GM12878 (cell line): ENCODE data around the gene MSRB1. TPM values are rescaled to one million over a fixed set of nuclear protein-coding genes. Genes with fewer than 3 reads are reported as not detected.

Source experiments
- FOS ChIP-seq: IDR thresholded peaks from 3 replicates; pipeline ENCODE4 v1.6.1; 2011; ENCODE audit warnings: borderline replicate concordance; ENCODE audit not compliant: insufficient read length; ENCODE audit errors: extremely low read depth
- GABPA ChIP-seq: IDR thresholded peaks from 2 replicates; pipeline ENCODE4 v1.6.1; 2014; ENCODE audit warnings: antibody characterized with exemption, low read depth, mild to moderate bottlenecking, inconsistent platforms
- HDAC6 ChIP-seq: fragments of 200-600 bp; sonication (generic); IDR thresholded peaks from one replicate; pipeline ENCODE4 v1.8.0; 2017; ENCODE audit warnings: antibody characterized with exemption; ENCODE audit not compliant: unreplicated experiment
- JUND ChIP-seq: IDR thresholded peaks from 2 replicates; pipeline ENCODE4 v1.6.1; 2012; ENCODE audit warnings: low read depth, mild to moderate bottlenecking, low read length, improper control_type of control experiment, moderate library complexity
- MTA2 ChIP-seq: fragments of 450-650 bp; IDR thresholded peaks from 2 replicates; pipeline ENCODE4 v1.6.1; 2016; ENCODE audit warnings: low read depth, mild to moderate bottlenecking, moderate library complexity
- MYB ChIP-seq: fragments of 150-350 bp; IDR thresholded peaks from 2 replicates; pipeline ENCODE4 v1.6.1; 2014; ENCODE audit warnings: mild to moderate bottlenecking, low read depth, low read length, borderline replicate concordance
- NR2C2 ChIP-seq: IDR thresholded peaks from 2 replicates; pipeline ENCODE4 v1.6.1; 2011; ENCODE audit warnings: borderline replicate concordance, low read depth; ENCODE audit not compliant: control insufficient read depth, insufficient read length
- PBX3 ChIP-seq: IDR thresholded peaks from 2 replicates; pipeline ENCODE4 v1.6.1; 2011; ENCODE audit warnings: mild to moderate bottlenecking, low read depth, low read length, moderate library complexity; ENCODE audit not compliant: insufficient replicate concordance
- PKNOX1 ChIP-seq: fragments of 450-650 bp; IDR thresholded peaks from 2 replicates; pipeline ENCODE4 v1.6.1; 2016; ENCODE audit warnings: mild to moderate bottlenecking
- PML ChIP-seq: IDR thresholded peaks from 2 replicates; pipeline ENCODE4 v1.6.1; 2012; ENCODE audit warnings: low read length, inconsistent platforms
- RELA ChIP-seq: fragments of 450-650 bp; IDR thresholded peaks from 2 replicates; pipeline ENCODE4 v1.8.0; 2014; ENCODE audit warnings: borderline replicate concordance; ENCODE audit not compliant: partially characterized antibody
- SP1 ChIP-seq: IDR thresholded peaks from one replicate; pipeline ENCODE4 v1.6.1; 2011; ENCODE audit warnings: low read depth, low read length
- SRF ChIP-seq, 2 experiments: IDR thresholded peaks; 2 replicates each; pipeline ENCODE4 v1.6.1; 2011; ENCODE audit warnings: low read depth in 2 of 2, low read length in 2 of 2, mild to moderate bottlenecking in 1 of 2, moderate library complexity in 1 of 2
- STAT3 ChIP-seq: IDR thresholded peaks from 2 replicates; pipeline ENCODE4 v1.6.1; 2011; ENCODE audit warnings: low read depth, low read length, improper control_type of control experiment
- ZBTB11 ChIP-seq: fragments of 450-650 bp; formaldehyde crosslinking; IDR thresholded peaks from 2 replicates; pipeline ENCODE4 v1.5.0; 2022; ENCODE audit warnings: mild to moderate bottlenecking, missing genetic modification characterization
- ZBTB4 ChIP-seq: fragments of 450-650 bp; formaldehyde crosslinking; IDR thresholded peaks from 2 replicates; pipeline ENCODE4 v1.4.0; 2022; ENCODE audit warnings: mild to moderate bottlenecking, moderate library complexity
- ZNF622 ChIP-seq: fragments of 450-650 bp; IDR thresholded peaks from 2 replicates; pipeline ENCODE4 v1.6.1; 2017; ENCODE audit warnings: mild to moderate bottlenecking, inconsistent platforms
- polyA plus RNA-seq, 11 experiments: library from polyadenylated mRNA; depleted of rRNA in 4 of 11; unstranded in 6 of 11; stranded (reverse) in 5 of 11; fragments of >200 nt; fragmentation: Nextera tagmentation in 4 of 11; fragmentation: Illumina TruSeq in 1 of 11; extraction: Ambion mirVana in 4 of 11; extraction: Trizol in 1 of 11; gene quantifications; 1 replicate in 1 of 11; 2 replicates in 10 of 11; pipeline versions ENCODE4 v1.2.1 to v1.2.3, GENCODE V29; 2011 to 2016; ENCODE audit warnings: inconsistent platforms in 2 of 11, missing spikeins in 2 of 11, low read depth in 1 of 11
- total RNA-seq, 4 experiments: library from RNA; depleted of rRNA in 3 of 4; stranded (reverse); fragments of >200 nt in 3 of 4; fragmentation: Illumina TruSeq in 1 of 4; extraction: Trizol in 1 of 4; gene quantifications; 2 replicates each; pipeline versions ENCODE4 v1.2.1 to v1.2.3, GENCODE V29; 2013 to 2021
- TF ChIP-seq, protein P1 (sequence below): fragments of 450-650 bp; IDR thresholded peaks from 2 replicates; pipeline ENCODE4 v1.6.1; 2017; ENCODE audit warnings: low read depth, mild to moderate bottlenecking, moderate library complexity

MSRB1 gene
- total and polyA plus RNA-seq, 10 of the 15 experiments (the other 5 are each of a cell fraction or from before 2014, with no cell fraction given): 5.1 to 48.6 (median 25.7) TPM

GRCh38 chr16:1971796-1972489 is 28.9 kb upstream of the MSRB1 start, which contains the start of gene TBL3 (continued):
- TF ChIP-seq ZBTB4 (CRISPR knock-in tag) (no peak), ZNF622 (no peak), GABPA (peak; percentile 95), PKNOX1 (peak; percentile 50), PML (peak; percentile 89; the same call in 1 of the 2 replicates), SRF (IDR thresholded peaks at IDR 0.05; ENCODE audit: low read depth in 2 of 2, low read length in 2 of 2) (peak; percentile 87 to 98), STAT3 (no peak), PBX3 (no peak), FOS (no peak), MYB (0 out of 2 replicates have a peak, but pooled peaks have one; percentile 59), NR2C2 (no peak), HDAC6 (no peak), MTA2 (no peak; the same call in 1 of the 2 replicates), JUND (0 out of 2 replicates have a peak, but pooled peaks have one; percentile 17), RELA (peak; percentile 96), ZBTB11 (CRISPR knock-in tag) (peak; percentile 29; the same call in 1 of the 2 replicates), SP1 (peak; percentile 89)
- TF ChIP-seq, protein P1, sequence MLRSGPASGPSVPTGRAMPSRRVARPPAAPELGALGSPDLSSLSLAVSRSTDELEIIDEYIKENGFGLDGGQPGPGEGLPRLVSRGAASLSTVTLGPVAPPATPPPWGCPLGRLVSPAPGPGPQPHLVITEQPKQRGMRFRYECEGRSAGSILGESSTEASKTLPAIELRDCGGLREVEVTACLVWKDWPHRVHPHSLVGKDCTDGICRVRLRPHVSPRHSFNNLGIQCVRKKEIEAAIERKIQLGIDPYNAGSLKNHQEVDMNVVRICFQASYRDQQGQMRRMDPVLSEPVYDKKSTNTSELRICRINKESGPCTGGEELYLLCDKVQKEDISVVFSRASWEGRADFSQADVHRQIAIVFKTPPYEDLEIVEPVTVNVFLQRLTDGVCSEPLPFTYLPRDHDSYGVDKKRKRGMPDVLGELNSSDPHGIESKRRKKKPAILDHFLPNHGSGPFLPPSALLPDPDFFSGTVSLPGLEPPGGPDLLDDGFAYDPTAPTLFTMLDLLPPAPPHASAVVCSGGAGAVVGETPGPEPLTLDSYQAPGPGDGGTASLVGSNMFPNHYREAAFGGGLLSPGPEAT: peak; percentile 94
